CD4-positive, CD25-positive, alpha-beta regulatory T cell (primary cell): ENCODE results near the gene YTHDF2. TPM values are rescaled to one million over a fixed set of nuclear protein-coding genes. Genes with fewer than 3 reads are reported as not detected.
A peak's percentile ranks its signal among the peaks of the same experiment; 100 is the strongest.

ENCODE experiments used
- ATAC-seq, 2 donors: fragments of 150-1000 bp; cut with Tn5 transposase; one replicate each; pipeline ENCODE4 v1.10.0; 2021; ENCODE audit warnings: low read depth in 2 of 2, moderate number of reproducible peaks in 2 of 2, moderate library complexity in 1 of 2
- DNase-seq, 3 donors: peaks; one replicate each; pipeline versions ENCODE4 v3.0.0 to v3.0.0-alpha.2; 2012 to 2022; ENCODE audit warnings: mixed read lengths in 1 of 3
- H3K27ac ChIP-seq: one replicate; pipeline ENCODE4 v1.7.0; 2013; ENCODE audit warnings: mild to moderate bottlenecking, low read length; ENCODE audit not compliant: insufficient read depth, poor library complexity, severe bottlenecking
- H3K27me3 ChIP-seq: one replicate; pipeline ENCODE4 v1.7.0; 2013; ENCODE audit warnings: low read length; ENCODE audit not compliant: control insufficient read depth, insufficient read depth
- H3K36me3 ChIP-seq: one replicate; pipeline ENCODE4 v1.7.0; 2013; ENCODE audit warnings: mild to moderate bottlenecking, low read length, moderate library complexity; ENCODE audit not compliant: control insufficient read depth, insufficient read depth
- H3K4me1 ChIP-seq: 2 replicates; pipeline ENCODE4 v1.7.0; 2013; ENCODE audit warnings: mild to moderate bottlenecking, low read length; ENCODE audit not compliant: insufficient read depth, control insufficient read depth, poor library complexity, severe bottlenecking
- H3K4me3 ChIP-seq: one replicate; pipeline ENCODE4 v1.7.0; 2013; ENCODE audit warnings: low read depth, mild to moderate bottlenecking, low read length, moderate library complexity
- H3K9me3 ChIP-seq, 2 experiments: 1 replicate in 1 of 2; 2 replicates in 1 of 2; pipeline ENCODE4 v1.7.0; 2013; ENCODE audit warnings: low read length in 2 of 2, mild to moderate bottlenecking in 1 of 2, moderate library complexity in 1 of 2; ENCODE audit not compliant: control insufficient read depth in 2 of 2
- H3K27ac Mint-ChIP-seq, 3 donors: one replicate each; pipeline ENCODE4 v1.8.0; 2020 to 2022; ENCODE audit warnings: mild to moderate bottlenecking in 3 of 3, mixed read lengths in 3 of 3, moderate library complexity in 2 of 3
- H3K27me3 Mint-ChIP-seq: one replicate; pipeline ENCODE4 v1.8.0; 2022; ENCODE audit warnings: mild to moderate bottlenecking, mixed read lengths
- H3K36me3 Mint-ChIP-seq: one replicate; pipeline ENCODE4 v1.8.0; 2020; ENCODE audit warnings: mixed read lengths
- H3K4me1 Mint-ChIP-seq, 4 donors: one replicate each; pipeline ENCODE4 v1.8.0; 2020 to 2022; ENCODE audit warnings: mixed read lengths in 4 of 4, mild to moderate bottlenecking in 1 of 4
- H3K4me3 Mint-ChIP-seq, 4 donors: one replicate each; pipeline ENCODE4 v1.8.0; 2020 to 2022; ENCODE audit warnings: mild to moderate bottlenecking in 4 of 4, mixed read lengths in 4 of 4, moderate library complexity in 3 of 4
- H3K9me3 Mint-ChIP-seq, 7 donors: one replicate each; pipeline ENCODE4 v1.8.0; 2020 to 2022; ENCODE audit warnings: mixed read lengths in 7 of 7, mild to moderate bottlenecking in 3 of 7, moderate library complexity in 2 of 7
- polyA plus RNA-seq, 4 donors: library from polyadenylated mRNA; unstranded; fragments of 300-500 nt; fragmentation: Illumina TruSeq; gene quantifications; one replicate each; pipeline ENCODE4 v1.2.3, GENCODE V29; 2021
- total RNA-seq: library from RNA; stranded (reverse); gene quantifications from one replicate; pipeline ENCODE4 v1.2.3, GENCODE V29; 2022

YTHDF2 gene
- total and polyA plus RNA-seq, 5 donors from 2014 or later = 81.9 to 145 (median 124) TPM

DNA sequence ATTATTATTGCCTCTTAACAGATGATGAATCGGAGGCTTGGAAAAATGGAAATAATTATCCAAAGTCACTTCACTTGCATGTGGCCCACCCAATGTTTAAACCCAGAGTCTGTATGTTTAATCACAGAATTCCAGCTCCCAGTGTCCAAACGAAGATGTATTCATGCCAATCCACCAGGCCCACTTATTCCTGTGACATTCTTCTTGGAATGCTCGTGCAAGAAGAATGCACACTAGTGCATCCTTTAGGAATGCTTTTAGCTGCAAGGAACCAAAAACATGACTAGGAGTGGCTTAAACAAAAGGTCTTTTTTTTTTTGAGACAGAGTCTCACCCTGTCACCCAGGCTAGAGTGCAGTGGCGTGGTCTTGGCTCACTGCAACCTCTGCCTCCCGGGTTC lies 66.3 kb downstream of the YTHDF2 start:
- H3K36me3 Mint-ChIP-seq = no peaks in the 10 kb centered on the region

DNA sequence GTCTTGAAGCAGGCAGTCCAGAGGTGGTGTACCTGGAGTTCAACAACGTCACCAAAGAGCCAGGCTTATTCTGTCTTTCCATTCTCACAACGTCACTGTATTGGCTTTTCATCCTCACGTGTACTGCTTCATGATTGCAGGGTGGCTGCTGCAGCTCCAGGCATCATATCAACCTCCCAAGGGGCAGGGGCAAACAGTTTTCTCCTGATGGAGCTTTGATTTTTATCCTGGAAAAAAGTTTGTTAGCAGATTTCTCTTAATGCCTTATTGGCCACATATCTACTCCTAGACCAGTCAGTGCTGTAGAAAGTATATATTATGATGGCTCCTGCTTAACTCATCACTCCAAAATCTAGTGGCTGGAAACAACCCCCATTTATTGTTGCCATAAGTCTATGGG lies 66.9 kb downstream of the YTHDF2 start:
- Mint-ChIP-seq H3K36me3 (no peaks in the 10 kb centered on the region), H3K9me3 (no peaks in the 10 kb centered on the region), H3K27me3 (peaks cover 27% of the 10 kb centered on the region), H3K4me3 (no peak overlapping the region), H3K27ac (no peak overlapping the region), H3K4me1 (peaks cover 0 to 2% (median 0%) of the 10 kb centered on the region in 4 donors)
- no peaks in the 10 kb centered on the region for H3K9me3 ChIP-seq
- no peaks in the 10 kb centered on the region for H3K36me3 ChIP-seq
- H3K4me3 ChIP-seq = no peak overlapping the region
- H3K4me1 ChIP-seq = no peaks in the 10 kb centered on the region
- no peak overlapping the region for H3K27ac ChIP-seq
- DNase-seq (no peak), ATAC-seq (no peak)
- H3K27me3 ChIP-seq = no peaks in the 10 kb centered on the region

More for the DNA sequence above, 66.3 kb downstream of the YTHDF2 start:
- no peak overlapping the region for H3K27ac ChIP-seq
- no peak for ATAC-seq
- no peaks in the 10 kb centered on the region for H3K36me3 ChIP-seq
- H3K9me3 Mint-ChIP-seq = peaks cover 0 to 1% (median 0%) of the 10 kb centered on the region in 7 donors
- no peak overlapping the region for H3K27ac Mint-ChIP-seq
- no peaks in the 10 kb centered on the region for H3K9me3 ChIP-seq
- H3K27me3 ChIP-seq = no peaks in the 10 kb centered on the region
- H3K27me3 Mint-ChIP-seq = peaks cover 30% of the 10 kb centered on the region
- no peak for DNase-seq
- no peak overlapping the region for H3K4me3 Mint-ChIP-seq
- H3K4me3 ChIP-seq = no peak overlapping the region
- peaks cover 0 to 4% (median 0%) of the 10 kb centered on the region in 4 donors for H3K4me1 Mint-ChIP-seq
- H3K4me1 ChIP-seq = no peaks in the 10 kb centered on the region

DNA sequence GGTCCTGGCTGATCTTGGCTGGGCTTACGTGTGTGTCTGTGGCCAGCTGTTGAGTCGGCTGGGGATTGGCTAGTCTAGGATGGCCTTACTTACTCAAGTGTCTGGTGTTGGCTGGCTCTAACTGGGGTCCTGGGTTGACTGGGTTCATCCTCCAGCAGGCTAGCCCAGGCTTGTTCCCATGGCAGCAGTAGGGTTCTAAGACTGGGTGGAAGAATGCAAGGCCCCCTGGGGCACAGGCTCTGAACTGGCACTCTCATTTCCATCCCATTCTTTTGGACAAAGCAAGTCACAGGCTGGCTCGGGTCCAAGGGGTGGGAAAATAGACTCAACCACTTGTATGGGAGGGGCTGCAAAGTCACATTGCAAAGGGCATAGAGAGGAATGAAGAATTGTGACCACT lies 67.3 kb downstream of the YTHDF2 start:
- H3K27me3 ChIP-seq = no peaks in the 10 kb centered on the region
- H3K36me3 Mint-ChIP-seq = no peaks in the 10 kb centered on the region
- H3K4me1 ChIP-seq = no peaks in the 10 kb centered on the region
- H3K9me3 Mint-ChIP-seq = no peaks in the 10 kb centered on the region
- H3K4me3 ChIP-seq = no peak overlapping the region
- H3K27me3 Mint-ChIP-seq = peaks cover 23% of the 10 kb centered on the region
- H3K27ac Mint-ChIP-seq = no peak overlapping the region
- ATAC-seq (no peak), DNase-seq (no peak)
- H3K4me1 Mint-ChIP-seq = no peaks in the 10 kb centered on the region
- H3K9me3 ChIP-seq = no peaks in the 10 kb centered on the region
- no peaks in the 10 kb centered on the region for H3K36me3 ChIP-seq
- H3K4me3 Mint-ChIP-seq = no peak overlapping the region
- H3K27ac ChIP-seq = no peak overlapping the region

DNA sequence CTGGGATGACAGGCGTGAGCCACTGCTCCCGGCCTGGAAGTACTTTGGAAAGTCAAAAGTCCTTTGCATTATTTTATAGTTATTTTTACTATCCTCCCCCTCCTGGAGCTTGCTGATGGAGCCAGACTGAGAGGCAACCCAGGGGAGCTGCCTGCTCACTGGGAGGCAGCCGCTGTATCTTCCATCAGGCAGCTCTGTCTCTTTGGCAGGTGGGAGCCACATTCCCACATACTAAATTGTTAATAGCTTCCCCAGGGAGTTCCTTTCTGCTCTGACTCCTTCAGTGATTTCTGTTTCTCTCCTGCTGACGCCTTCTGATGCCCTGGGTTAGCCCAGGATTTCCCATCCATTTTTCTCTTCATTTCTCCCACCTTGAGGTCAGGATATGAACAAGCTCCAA lies 70.3 kb downstream of the YTHDF2 start:
- Histone ChIP-seq H3K4me3 (no peak overlapping the region), H3K27me3 (peaks cover 12% of the 10 kb centered on the region), H3K27ac (no peak overlapping the region), H3K9me3 (no peaks in the 10 kb centered on the region), H3K36me3 (no peaks in the 10 kb centered on the region), H3K4me1 (no peaks in the 10 kb centered on the region)
- H3K27me3 Mint-ChIP-seq = peaks cover 33% of the 10 kb centered on the region
- peaks cover 0 to 4% (median 0%) of the 10 kb centered on the region in 7 donors for H3K9me3 Mint-ChIP-seq
- H3K4me1 Mint-ChIP-seq = peaks cover 0 to 5% (median 2%) of the 10 kb centered on the region in 4 donors
- no peak overlapping the region for H3K4me3 Mint-ChIP-seq
- no peak for DNase-seq
- ATAC-seq = no peak
- no peak overlapping the region for H3K27ac Mint-ChIP-seq
- no peaks in the 10 kb centered on the region for H3K36me3 Mint-ChIP-seq

DNA sequence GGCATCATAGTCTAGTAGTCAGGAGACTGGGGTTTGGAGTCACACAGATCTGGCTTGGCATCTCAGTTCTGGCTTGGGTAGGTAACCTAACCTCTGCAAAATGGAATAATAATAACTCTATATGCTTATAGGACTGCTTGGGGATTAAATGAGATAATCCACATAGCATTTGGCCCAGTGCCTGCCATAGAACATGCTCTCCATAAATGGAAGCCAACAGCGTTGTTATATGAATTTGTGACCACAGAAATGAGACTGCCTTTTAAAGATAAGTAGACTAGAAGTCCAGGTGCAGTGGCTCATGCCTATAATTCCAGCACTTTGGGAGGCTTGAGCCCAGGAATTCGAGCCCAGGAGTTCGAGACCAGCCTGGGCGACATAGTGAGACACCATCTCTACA lies 71.2 kb downstream of the YTHDF2 start:
- DNase-seq (no peak), ATAC-seq (no peak)
- H3K27ac Mint-ChIP-seq = no peak overlapping the region
- no peaks in the 10 kb centered on the region for H3K9me3 ChIP-seq
- H3K27me3 Mint-ChIP-seq = peaks cover 37% of the 10 kb centered on the region
- no peak overlapping the region for H3K4me3 ChIP-seq
- H3K27me3 ChIP-seq = peaks cover 14% of the 10 kb centered on the region
- peaks cover 0 to 5% (median 2%) of the 10 kb centered on the region in 4 donors for H3K4me1 Mint-ChIP-seq
- no peak overlapping the region for H3K27ac ChIP-seq
- no peaks in the 10 kb centered on the region for H3K36me3 Mint-ChIP-seq
- H3K4me1 ChIP-seq = no peaks in the 10 kb centered on the region
- no peaks in the 10 kb centered on the region for H3K36me3 ChIP-seq
- peaks cover 0 to 4% (median 0%) of the 10 kb centered on the region in 7 donors for H3K9me3 Mint-ChIP-seq
- no peak overlapping the region for H3K4me3 Mint-ChIP-seq

DNA sequence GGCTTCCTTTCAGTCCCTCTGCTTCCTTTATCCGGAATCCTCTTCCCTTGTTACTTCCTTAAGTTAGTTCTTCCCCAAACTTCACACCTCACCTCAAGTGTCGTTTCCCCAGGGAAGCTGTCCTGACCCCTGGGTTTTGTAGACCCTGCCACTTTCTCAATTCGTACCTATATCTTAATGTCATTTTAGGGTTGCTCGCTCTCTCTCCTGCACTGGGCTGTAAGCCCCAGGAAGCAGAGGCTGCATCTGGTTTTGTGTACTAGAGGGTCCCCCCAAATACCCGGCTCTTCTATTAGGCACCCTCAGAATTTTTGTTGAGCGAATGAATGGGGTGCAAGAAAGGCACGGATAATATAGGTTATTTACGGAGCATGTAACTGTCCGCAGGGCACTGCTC lies 74.6 kb downstream of the YTHDF2 start:
- Mint-ChIP-seq H3K4me1 (peaks cover 0 to 11% (median 3%) of the 10 kb centered on the region in 4 donors), H3K27me3 (peaks cover 49% of the 10 kb centered on the region), H3K9me3 (peaks cover 0 to 4% (median 0%) of the 10 kb centered on the region in 7 donors), H3K27ac (peak overlapping the region in 1 of 3 donors; percentile 48), H3K4me3 (no peak overlapping the region), H3K36me3 (no peaks in the 10 kb centered on the region)
- H3K4me3 ChIP-seq = no peak overlapping the region
- H3K4me1 ChIP-seq = no peaks in the 10 kb centered on the region
- H3K9me3 ChIP-seq = no peaks in the 10 kb centered on the region
- no peak for ATAC-seq
- peaks cover 23% of the 10 kb centered on the region for H3K27me3 ChIP-seq
- no peak overlapping the region for H3K27ac ChIP-seq
- H3K36me3 ChIP-seq = no peaks in the 10 kb centered on the region
- no peak for DNase-seq

DNA sequence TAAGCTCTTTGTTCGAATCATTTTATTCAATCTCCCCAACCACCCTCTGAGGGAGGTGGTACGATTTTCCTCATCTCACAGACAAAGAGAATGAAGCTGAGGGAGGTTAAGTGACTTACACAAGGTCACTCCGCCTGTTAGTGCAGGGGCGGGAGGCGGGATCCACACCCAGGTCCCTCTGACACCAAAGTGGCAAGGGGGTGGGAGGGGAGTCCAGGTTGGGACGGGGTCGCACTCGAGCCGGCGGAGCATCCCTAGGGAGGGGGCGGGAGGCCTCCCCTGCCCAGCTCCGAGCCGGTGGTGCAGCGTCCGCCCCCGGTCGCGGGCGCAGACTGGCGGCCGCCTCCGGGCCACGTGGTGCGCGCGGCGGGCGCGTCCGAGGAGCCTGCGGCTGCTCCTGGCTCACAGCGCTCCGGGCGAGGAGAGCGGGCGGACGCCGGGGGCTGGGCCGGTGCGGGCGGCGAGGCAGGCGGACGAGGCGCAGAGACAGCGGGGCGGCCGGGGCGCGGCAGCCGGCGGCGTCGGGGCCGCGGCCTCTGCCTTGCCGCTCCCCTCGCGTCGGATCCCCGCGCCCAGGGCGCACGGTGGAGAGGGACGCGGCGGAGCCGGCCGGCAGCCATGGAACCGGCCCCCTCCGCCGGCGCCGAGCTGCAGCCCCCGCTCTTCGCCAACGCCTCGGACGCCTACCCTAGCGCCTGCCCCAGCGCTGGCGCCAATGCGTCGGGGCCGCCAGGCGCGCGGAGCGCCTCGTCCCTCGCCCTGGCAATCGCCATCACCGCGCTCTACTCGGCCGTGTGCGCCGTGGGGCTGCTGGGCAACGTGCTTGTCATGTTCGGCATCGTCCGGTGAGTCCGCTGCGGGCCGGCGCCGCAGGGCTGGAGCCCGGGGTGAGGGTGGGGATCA lies 75.3 kb downstream of the YTHDF2 start, which contains the start of gene OPRD1:
OPRD1 (plus strand) TSS at position 405 of the 903 bp plus-strand sequence; CDS start at position 619, 214 bp downstream.
- DNase-seq (no peak), ATAC-seq (no peak)
- H3K36me3 ChIP-seq = no peaks in the 10 kb centered on the region
- H3K9me3 ChIP-seq = no peaks in the 10 kb centered on the region
- Mint-ChIP-seq H3K27ac (peak within 1 kb of the TSS in 1 of 3 donors; percentile 48), H3K36me3 (no peaks in the 10 kb centered on the region), H3K4me1 (peaks cover 0 to 11% (median 3%) of the 10 kb centered on the region in 4 donors), H3K9me3 (peaks cover 0 to 4% (median 0%) of the 10 kb centered on the region in 7 donors), H3K4me3 (no peak within 1 kb of the TSS), H3K27me3 (peaks cover 50% of the 10 kb centered on the region)
- H3K4me3 ChIP-seq = no peak within 1 kb of the TSS
- no peak within 1 kb of the TSS for H3K27ac ChIP-seq
- H3K4me1 ChIP-seq = no peaks in the 10 kb centered on the region
- H3K27me3 ChIP-seq = peaks cover 23% of the 10 kb centered on the region
